ENCODE data around the gene ETFA.

The ETFA gene

DNA sequence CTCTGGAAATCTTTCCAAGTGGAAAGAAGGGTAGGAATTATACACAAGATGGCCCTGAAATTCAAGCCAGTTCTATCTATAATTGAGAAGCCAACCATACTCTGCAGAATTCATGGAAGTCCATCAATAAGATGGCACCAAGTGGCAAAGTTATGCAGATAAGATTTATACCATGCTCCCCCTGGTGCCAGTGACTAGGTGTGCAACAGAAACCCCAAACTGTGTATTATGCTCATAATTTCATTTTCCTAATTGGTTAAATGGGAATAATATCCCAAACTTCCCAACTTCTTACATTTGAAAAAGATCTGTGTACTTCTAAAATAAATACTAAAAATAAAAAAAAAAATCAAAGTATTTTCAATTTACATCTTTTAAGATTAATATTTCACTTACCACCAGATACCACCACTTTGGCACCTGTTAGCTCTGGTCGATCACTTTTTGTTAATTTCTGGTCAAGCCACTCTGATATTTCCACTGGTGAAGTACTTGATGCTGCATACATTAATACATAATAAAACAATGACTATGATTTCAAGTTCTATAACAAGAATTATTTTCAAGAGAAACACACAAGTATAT, 25.9 kb downstream of the ETFA start:
- TF ChIP-seq CTCF (IDR thresholded peaks at IDR 0.05; ENCODE audit: poor library complexity, severe bottlenecking), result peak; percentile 88
- ATAC-seq (ENCODE audit: low read depth) (peak; percentile 70), DNase-seq (ENCODE audit: low spot score) (no peak)
- no peaks in the 10 kb centered on the region for H3K9me3 ChIP-seq (ENCODE audit: severe bottlenecking)
- no peaks in the 10 kb centered on the region for H3K27me3 ChIP-seq (ENCODE audit: insufficient read depth, poor library complexity, severe bottlenecking)
- H3K4me3 ChIP-seq (ENCODE audit: severe bottlenecking), result no peak overlapping the region
- H3K4me1 ChIP-seq (ENCODE audit: insufficient read depth, poor library complexity, severe bottlenecking), result no peaks in the 10 kb centered on the region
- no peak overlapping the region for H3K27ac ChIP-seq (ENCODE audit: poor library complexity, severe bottlenecking)
- H3K36me3 ChIP-seq (ENCODE audit: low read depth), result peaks cover 86% of the 10 kb centered on the region

- H3K4me3 ChIP-seq (ENCODE audit: severe bottlenecking), result no peak overlapping the region
- ATAC-seq (ENCODE audit: low read depth) (no peak), DNase-seq (ENCODE audit: low spot score) (no peak)
- no peaks in the 10 kb centered on the region for H3K4me1 ChIP-seq (ENCODE audit: insufficient read depth, poor library complexity, severe bottlenecking)
- H3K27me3 ChIP-seq (ENCODE audit: insufficient read depth, poor library complexity, severe bottlenecking), result no peaks in the 10 kb centered on the region
- TF ChIP-seq CTCF (IDR thresholded peaks at IDR 0.05; ENCODE audit: poor library complexity, severe bottlenecking), result no peak
- peaks cover 95% of the 10 kb centered on the region for H3K36me3 ChIP-seq (ENCODE audit: low read depth)
- H3K27ac ChIP-seq (ENCODE audit: poor library complexity, severe bottlenecking), result no peak overlapping the region
- no peaks in the 10 kb centered on the region for H3K9me3 ChIP-seq (ENCODE audit: severe bottlenecking)
Measured at GRCh38 chr15:76282465-76282864, 28.8 kb downstream of the ETFA start.

- Histone ChIP-seq H3K4me1 (ENCODE audit: insufficient read depth, poor library complexity, severe bottlenecking) (no peaks in the 10 kb centered on the region), H3K36me3 (ENCODE audit: low read depth) (peaks cover 89% of the 10 kb centered on the region), H3K27me3 (ENCODE audit: insufficient read depth, poor library complexity, severe bottlenecking) (no peaks in the 10 kb centered on the region), H3K9me3 (ENCODE audit: severe bottlenecking) (no peaks in the 10 kb centered on the region), H3K4me3 (ENCODE audit: severe bottlenecking) (no peak overlapping the region), H3K27ac (ENCODE audit: poor library complexity, severe bottlenecking) (no peak overlapping the region)
- ATAC-seq (ENCODE audit: low read depth) (no peak), DNase-seq (ENCODE audit: low spot score) (no peak)
- TF ChIP-seq CTCF (IDR thresholded peaks at IDR 0.05; ENCODE audit: poor library complexity, severe bottlenecking), result no peak
Measured at GRCh38 chr15:76278651-76279050, 32.6 kb downstream of the ETFA start.

DNA sequence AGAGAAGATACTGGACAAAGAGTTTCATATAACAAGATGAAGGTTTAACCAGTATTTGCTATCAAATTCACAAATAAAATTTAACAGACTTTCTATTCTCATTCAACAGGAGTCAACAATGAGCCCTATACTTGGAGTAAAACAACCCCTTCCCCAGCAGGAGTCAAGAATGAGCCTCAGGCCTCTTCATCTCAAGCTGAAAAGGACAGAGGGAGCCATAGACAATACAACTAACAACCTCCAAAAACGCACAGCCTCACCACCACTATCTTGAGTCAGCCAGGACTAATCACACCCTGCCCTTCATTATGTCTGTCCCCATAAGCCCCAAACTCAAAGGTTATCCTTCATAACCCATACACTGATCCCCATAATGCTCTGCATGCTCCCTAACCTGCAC, 36.4 kb downstream of the ETFA start:
- H3K4me3 ChIP-seq (ENCODE audit: severe bottlenecking), result no peak overlapping the region
- H3K9me3 ChIP-seq (ENCODE audit: severe bottlenecking), result no peaks in the 10 kb centered on the region
- ATAC-seq (ENCODE audit: low read depth), result no peak
- H3K27ac ChIP-seq (ENCODE audit: poor library complexity, severe bottlenecking), result no peak overlapping the region
- no peak for TF ChIP-seq CTCF (IDR thresholded peaks at IDR 0.05; ENCODE audit: poor library complexity, severe bottlenecking)
- DNase-seq (ENCODE audit: low spot score), result no peak
- H3K27me3 ChIP-seq (ENCODE audit: insufficient read depth, poor library complexity, severe bottlenecking), result no peaks in the 10 kb centered on the region
- peaks cover 3% of the 10 kb centered on the region for H3K4me1 ChIP-seq (ENCODE audit: insufficient read depth, poor library complexity, severe bottlenecking)
- peaks cover 88% of the 10 kb centered on the region for H3K36me3 ChIP-seq (ENCODE audit: low read depth)

- H3K4me3 ChIP-seq (ENCODE audit: severe bottlenecking), result no peak overlapping the region
- peaks cover 3% of the 10 kb centered on the region for H3K4me1 ChIP-seq (ENCODE audit: insufficient read depth, poor library complexity, severe bottlenecking)
- DNase-seq (ENCODE audit: low spot score) (no peak), ATAC-seq (ENCODE audit: low read depth) (no peak)
- H3K9me3 ChIP-seq (ENCODE audit: severe bottlenecking), result no peaks in the 10 kb centered on the region
- H3K36me3 ChIP-seq (ENCODE audit: low read depth), result peaks cover 86% of the 10 kb centered on the region
- no peaks in the 10 kb centered on the region for H3K27me3 ChIP-seq (ENCODE audit: insufficient read depth, poor library complexity, severe bottlenecking)
- no peak overlapping the region for H3K27ac ChIP-seq (ENCODE audit: poor library complexity, severe bottlenecking)
- no peak for TF ChIP-seq CTCF (IDR thresholded peaks at IDR 0.05; ENCODE audit: poor library complexity, severe bottlenecking)
Measured at GRCh38 chr15:76274226-76274625, 37.0 kb downstream of the ETFA start.
